GM19239 (cell line): ENCODE results near the gene MYEF2.

Source experiments
- DNase-seq: peaks from one replicate; pipeline ENCODE4 v3.0.0; 2011; ENCODE audit warnings: low spot score; ENCODE audit not compliant: insufficient read length
- FAIRE-seq: peaks from 2 replicates; lab custom pipeline; 2011; peaks lifted over from hg19 to GRCh38; lab: Jason Lieb, UNC

The MYEF2 gene

GRCh38 chr15:48090666-48091065 lies 87.4 kb downstream of the MYEF2 start:
- FAIRE-seq: no peak
- DNase-seq: no peak

- DNase-seq (no peak), FAIRE-seq (no peak)
Observed at GRCh38 chr15:48090115-48090514, 88.0 kb downstream of the MYEF2 start.

GRCh38 chr15:48089702-48090101 lies 88.4 kb downstream of the MYEF2 start:
- no peak for FAIRE-seq
- no peak for DNase-seq

GRCh38 chr15:48087844-48088243 lies 90.3 kb downstream of the MYEF2 start:
- no peak for FAIRE-seq
- no peak for DNase-seq

GRCh38 chr15:48086576-48086975 lies 91.5 kb downstream of the MYEF2 start:
- FAIRE-seq (no peak), DNase-seq (no peak)

GRCh38 chr15:48086133-48086532 lies 92.0 kb downstream of the MYEF2 start:
- FAIRE-seq (no peak), DNase-seq (no peak)

- FAIRE-seq (no peak), DNase-seq (no peak)
Observed at GRCh38 chr15:48085591-48085930, 92.5 kb downstream of the MYEF2 start.

GRCh38 chr15:48084759-48085590 lies 93.1 kb downstream of the MYEF2 start:
- peak; percentile 7 for DNase-seq
- no peak for FAIRE-seq
